Neuronal stem cell (in vitro differentiated cells): ENCODE results near the gene ATRN.
"Not testable (repeated sequence)": the region's sequence is repeated elsewhere in the genome, so short reads cannot be mapped to it uniquely, and the experiment has no call there.

ENCODE experiments used
- DNase-seq: peaks from one replicate; pipeline ENCODE4 v3.0.0-alpha.2; 2013; ENCODE audit warnings: low spot score
- H2AFZ ChIP-seq: one replicate; pipeline ENCODE4 v1.6.1; 2013; ENCODE audit warnings: mild to moderate bottlenecking, low read length, inconsistent platforms
- H2AK5ac ChIP-seq: 2 replicates; pipeline ENCODE4 v1.6.1; 2013; ENCODE audit warnings: low read depth, mild to moderate bottlenecking, inconsistent platforms, low read length, moderate library complexity, mixed read lengths
- H2BK120ac ChIP-seq: 2 replicates; pipeline ENCODE4 v1.6.1; 2013; ENCODE audit warnings: low read depth, mild to moderate bottlenecking, inconsistent platforms, low read length, moderate library complexity, mixed read lengths
- H2BK12ac ChIP-seq: one replicate; pipeline ENCODE4 v1.6.1; 2013; ENCODE audit warnings: low read length, inconsistent platforms
- H2BK15ac ChIP-seq: 2 replicates; pipeline ENCODE4 v1.6.1; 2013; ENCODE audit warnings: mild to moderate bottlenecking, low read length, inconsistent platforms, mixed read lengths
- H2BK5ac ChIP-seq: one replicate; pipeline ENCODE4 v1.6.1; 2013; ENCODE audit warnings: inconsistent platforms, mild to moderate bottlenecking, low read length, moderate library complexity
- H3K14ac ChIP-seq: one replicate; pipeline ENCODE4 v1.6.1; 2013; ENCODE audit warnings: low read length, inconsistent platforms
- H3K18ac ChIP-seq: 2 replicates; pipeline ENCODE4 v1.6.1; 2013; ENCODE audit warnings: low read length, inconsistent platforms
- H3K23ac ChIP-seq: 2 replicates; pipeline ENCODE4 v1.6.1; 2013; ENCODE audit warnings: low read depth, mild to moderate bottlenecking, mixed read lengths, low read length, inconsistent platforms; ENCODE audit not compliant: poor library complexity
- H3K27ac ChIP-seq: replicated peaks from 3 replicates; pipeline ENCODE4 v1.5.1; 2013; ENCODE audit warnings: low read length, inconsistent platforms
- H3K27me3 ChIP-seq, 3 experiments: 2 replicates each; pipeline ENCODE4 v1.6.1; 2013; ENCODE audit warnings: low read length in 3 of 3, mild to moderate bottlenecking in 2 of 3, inconsistent platforms in 1 of 3, low read depth in 1 of 3, mixed read lengths in 1 of 3, moderate library complexity in 1 of 3; ENCODE audit not compliant: control insufficient read depth in 3 of 3, insufficient read depth in 3 of 3
- H3K36me3 ChIP-seq, 2 donors: replicated peaks in 1 of 2; 2 replicates each; pipeline ENCODE4 v1.6.1; 2013; ENCODE audit warnings: low read length in 2 of 2; ENCODE audit not compliant: control insufficient read depth in 2 of 2, insufficient read depth in 2 of 2
- H3K4ac ChIP-seq: 2 replicates; pipeline ENCODE4 v1.6.1; 2013; ENCODE audit warnings: inconsistent platforms, mild to moderate bottlenecking, low read length, moderate library complexity
- H3K4me1 ChIP-seq, 2 donors: 1 replicate in 1 of 2; 2 replicates in 1 of 2; pipeline ENCODE4 v1.6.1; 2013; ENCODE audit warnings: low read length in 2 of 2, low read depth in 1 of 2; ENCODE audit not compliant: control insufficient read depth in 2 of 2, insufficient read depth in 1 of 2
- H3K4me2 ChIP-seq: one replicate; pipeline ENCODE4 v1.6.1; 2013; ENCODE audit warnings: mild to moderate bottlenecking, low read length, inconsistent platforms; ENCODE audit not compliant: insufficient read depth, poor library complexity, severe bottlenecking
- H3K4me3 ChIP-seq, 2 donors: 2 replicates each; pipeline ENCODE4 v1.5.1; 2013; ENCODE audit warnings: low read length in 2 of 2, mild to moderate bottlenecking in 2 of 2, inconsistent platforms in 1 of 2, moderate library complexity in 1 of 2
- H3K79me1 ChIP-seq: one replicate; pipeline ENCODE4 v1.6.1; 2013; ENCODE audit warnings: low read depth, mild to moderate bottlenecking, inconsistent platforms, low read length, moderate library complexity
- H3K9ac ChIP-seq: one replicate; pipeline ENCODE4 v1.6.1; 2013; ENCODE audit warnings: mild to moderate bottlenecking, low read depth, low read length, inconsistent platforms; ENCODE audit not compliant: poor library complexity
- H3K9me3 ChIP-seq, 2 donors: replicated peaks in 1 of 2; 2 replicates each; pipeline versions ENCODE3 to v1.6.1; 2013; ENCODE audit warnings: low read length in 2 of 2, mild to moderate bottlenecking in 2 of 2, inconsistent platforms in 1 of 2, low read depth in 1 of 2, mixed read lengths in 1 of 2, moderate library complexity in 1 of 2; ENCODE audit not compliant: control insufficient read depth in 2 of 2, insufficient read depth in 1 of 2
- H4K8ac ChIP-seq: one replicate; pipeline ENCODE4 v1.6.1; 2013; ENCODE audit warnings: low read depth, mild to moderate bottlenecking, inconsistent platforms, low read length, moderate library complexity
- H4K91ac ChIP-seq: one replicate; pipeline ENCODE4 v1.6.1; 2013; ENCODE audit warnings: low read length, low read depth, mild to moderate bottlenecking, inconsistent platforms; ENCODE audit not compliant: poor library complexity
- WGBS, 2 donors: extraction: QIAGEN DNeasy Blood & Tissue Kit; methylation state at CpG; one replicate each; pipeline ENCODE4 v1.1.7; 2013; ENCODE audit warnings: missing lambda C conversion rate in 2 of 2, mixed read lengths in 1 of 2; ENCODE audit not compliant: insufficient read length in 2 of 2, insufficient replicate concordance in 1 of 2; ENCODE audit errors: extremely low coverage in 2 of 2; 5-methylcytosine and 5-hydroxymethylcytosine counted together

ATRN gene

GRCh38 chr20:3614466-3614865, 143.6 kb downstream of the ATRN start:
- Histone ChIP-seq H3K27ac (no peak overlapping the region), H3K4me1 (peaks cover 0 to 9% of the 10 kb centered on the region in 2 donors), H2BK5ac (no peak overlapping the region), H4K8ac (no peak overlapping the region), H3K4ac (no peak overlapping the region), H3K9ac (no peak overlapping the region), H3K4me3 (no peak overlapping the region), H3K18ac (no peak overlapping the region), H3K9me3 (no peaks in the 10 kb centered on the region), H3K23ac (no peak overlapping the region), H3K27me3 (no peaks in the 10 kb centered on the region), H2AK5ac (no peak overlapping the region), H4K91ac (no peak overlapping the region), H3K79me1 (no peaks in the 10 kb centered on the region), H2BK12ac (no peak overlapping the region), H2AFZ (no peak overlapping the region), H3K36me3 (peaks cover 0 to 2% of the 10 kb centered on the region in 2 donors), H2BK15ac (no peak overlapping the region), H3K4me2 (no peak overlapping the region), H3K14ac (no peak overlapping the region), H2BK120ac (no peak overlapping the region)
- DNase-seq, result no peak
- no CpG with 5 or more reads among the region's 5 CpGs for WGBS, 2 donors

GRCh38 chr20:3615171-3615840, 144.5 kb downstream of the ATRN start:
- H2AK5ac ChIP-seq, H3K23ac ChIP-seq, H2BK15ac ChIP-seq, H4K91ac ChIP-seq, H2BK120ac ChIP-seq, H3K27ac ChIP-seq, H3K4me3 ChIP-seq, H4K8ac ChIP-seq, H2AFZ ChIP-seq, H3K18ac ChIP-seq, H3K27me3 ChIP-seq, H3K4ac ChIP-seq, H3K14ac ChIP-seq, H2BK12ac ChIP-seq, H2BK5ac ChIP-seq, H3K36me3 ChIP-seq, H3K79me1 ChIP-seq, H3K9ac ChIP-seq, H3K9me3 ChIP-seq, DNase-seq, H3K4me2 ChIP-seq: not testable (repeated sequence)
- H3K4me1 ChIP-seq, result peaks cover 0 to 11% of the 10 kb centered on the region in 2 donors
- WGBS, 2 donors, result no CpG with 5 or more reads among the region's 13 CpGs

- H2BK5ac ChIP-seq, result no peak overlapping the region
- H3K36me3 ChIP-seq, result peaks cover 0 to 2% of the 10 kb centered on the region in 2 donors
- peaks cover 0 to 11% of the 10 kb centered on the region in 2 donors for H3K4me1 ChIP-seq
- no peak overlapping the region for H4K8ac ChIP-seq
- H3K9ac ChIP-seq, result no peak overlapping the region
- H2BK120ac ChIP-seq, result no peak overlapping the region
- no peaks in the 10 kb centered on the region for H3K79me1 ChIP-seq
- no peak overlapping the region for H2BK15ac ChIP-seq
- no peaks in the 10 kb centered on the region for H3K9me3 ChIP-seq
- H3K23ac ChIP-seq, result no peak overlapping the region
- no peak overlapping the region for H3K14ac ChIP-seq
- H3K27ac ChIP-seq, result no peak overlapping the region
- no peak for DNase-seq
- H3K4me2 ChIP-seq, result no peak overlapping the region
- H2BK12ac ChIP-seq, result no peak overlapping the region
- H3K18ac ChIP-seq, result no peak overlapping the region
- no peak overlapping the region for H2AK5ac ChIP-seq
- no peak overlapping the region for H4K91ac ChIP-seq
- WGBS, 2 donors, result no CpG with 5 or more reads among the region's 4 CpGs
- H3K27me3 ChIP-seq, result no peaks in the 10 kb centered on the region
- H3K4me3 ChIP-seq, result no peak overlapping the region
- H3K4ac ChIP-seq, result no peak overlapping the region
- H2AFZ ChIP-seq, result no peak overlapping the region
Observed at GRCh38 chr20:3616250-3616649, 145.4 kb downstream of the ATRN start.

GRCh38 chr20:3621111-3621510, 150.3 kb downstream of the ATRN start:
- no peak overlapping the region for H2AFZ ChIP-seq
- H3K79me1 ChIP-seq, result no peaks in the 10 kb centered on the region
- no peak overlapping the region for H2BK15ac ChIP-seq
- H3K4me1 ChIP-seq, result peaks cover 6 to 17% of the 10 kb centered on the region in 2 donors
- H3K4ac ChIP-seq, result no peak overlapping the region
- no peak overlapping the region for H2BK120ac ChIP-seq
- no peak overlapping the region for H4K91ac ChIP-seq
- H4K8ac ChIP-seq, result no peak overlapping the region
- no peak overlapping the region for H3K23ac ChIP-seq
- no peak overlapping the region for H2BK5ac ChIP-seq
- no CpG with 5 or more reads among the region's 8 CpGs for WGBS, 2 donors
- no peaks in the 10 kb centered on the region for H3K27me3 ChIP-seq
- H3K36me3 ChIP-seq, result no peaks in the 10 kb centered on the region
- H3K18ac ChIP-seq, result no peak overlapping the region
- DNase-seq, result no peak
- no peak overlapping the region for H3K14ac ChIP-seq
- H2BK12ac ChIP-seq, result no peak overlapping the region
- H2AK5ac ChIP-seq, result no peak overlapping the region
- H3K9ac ChIP-seq, result no peak overlapping the region
- no peak overlapping the region for H3K27ac ChIP-seq
- no peak overlapping the region for H3K4me2 ChIP-seq
- no peak overlapping the region for H3K4me3 ChIP-seq
- no peaks in the 10 kb centered on the region for H3K9me3 ChIP-seq
